ENCODE data around the gene AHSG. TPM values are rescaled to one million over a fixed set of nuclear protein-coding genes. Genes with fewer than 3 reads are reported as not detected.

The AHSG gene
- total RNA-seq, 1 donor from 2014 or later: not detected

- H2AFZ ChIP-seq (ENCODE audit: low read depth, low read length): no peak overlapping the region
- H3K4me2 ChIP-seq (ENCODE audit: low read length): no peak overlapping the region
- H3K27me3 ChIP-seq (ENCODE audit: insufficient read depth, low read length): peaks cover 9% of the 10 kb centered on the region
- Mint-ChIP-seq H3K4me3 (ENCODE audit: unreplicated experiment) (no peak overlapping the region), H3K4me1 (ENCODE audit: low read depth, unreplicated experiment) (no peaks in the 10 kb centered on the region), H3K36me3 (ENCODE audit: low read depth, unreplicated experiment) (no peaks in the 10 kb centered on the region), H3K27ac (ENCODE audit: unreplicated experiment) (no peak overlapping the region), H3K27me3 (ENCODE audit: low read depth, unreplicated experiment) (peaks cover 9% of the 10 kb centered on the region), H3K9me3 (ENCODE audit: unreplicated experiment) (peaks cover 2% of the 10 kb centered on the region)
- no peaks in the 10 kb centered on the region for H4K20me1 ChIP-seq (ENCODE audit: insufficient read depth, low read length)
- no peak for FAIRE-seq
- no peak for DNase-seq (ENCODE audit: low read depth)
- H3K9me3 ChIP-seq (ENCODE audit: insufficient read depth, low read depth, low read length): no peaks in the 10 kb centered on the region
- no peak overlapping the region for H3K27ac ChIP-seq (ENCODE audit: low read depth, low read length)
- TF ChIP-seq EZH2 (IDR thresholded peaks at IDR 0.05; ENCODE audit: insufficient read depth, low read length) (no peak), CTCF (IDR thresholded peaks at IDR 0.05; ENCODE audit: insufficient read depth, low read depth, low read length) (no peak)
- no peaks in the 10 kb centered on the region for H3K79me2 ChIP-seq (ENCODE audit: insufficient read depth, low read length)
- H3K9ac ChIP-seq (ENCODE audit: low read length): no peak overlapping the region
- H3K4me1 ChIP-seq (ENCODE audit: insufficient read depth, low read length): no peaks in the 10 kb centered on the region
- no peak overlapping the region for H3K4me3 ChIP-seq (ENCODE audit: insufficient read depth, low read depth, low read length)
- H3K36me3 ChIP-seq (ENCODE audit: insufficient read depth, low read length): no peaks in the 10 kb centered on the region
Measured at GRCh38 chr3:186664119-186664495, 51.2 kb downstream of the AHSG start.

GRCh38 chr3:186664506-186664905, 51.6 kb downstream of the AHSG start:
- H3K27ac Mint-ChIP-seq (ENCODE audit: unreplicated experiment): no peak overlapping the region
- no peaks in the 10 kb centered on the region for H3K9me3 ChIP-seq (ENCODE audit: insufficient read depth, low read depth, low read length)
- H3K27me3 ChIP-seq (ENCODE audit: insufficient read depth, low read length): peaks cover 9% of the 10 kb centered on the region
- no peak for DNase-seq (ENCODE audit: low read depth)
- TF ChIP-seq EZH2 (IDR thresholded peaks at IDR 0.05; ENCODE audit: insufficient read depth, low read length) (no peak), CTCF (IDR thresholded peaks at IDR 0.05; ENCODE audit: insufficient read depth, low read depth, low read length) (no peak)
- H3K4me3 Mint-ChIP-seq (ENCODE audit: unreplicated experiment): no peak overlapping the region
- peaks cover 2% of the 10 kb centered on the region for H3K4me1 Mint-ChIP-seq (ENCODE audit: low read depth, unreplicated experiment)
- H3K27ac ChIP-seq (ENCODE audit: low read depth, low read length): no peak overlapping the region
- no peak overlapping the region for H2AFZ ChIP-seq (ENCODE audit: low read depth, low read length)
- no peaks in the 10 kb centered on the region for H3K4me1 ChIP-seq (ENCODE audit: insufficient read depth, low read length)
- no peaks in the 10 kb centered on the region for H4K20me1 ChIP-seq (ENCODE audit: insufficient read depth, low read length)
- FAIRE-seq: no peak
- no peaks in the 10 kb centered on the region for H3K79me2 ChIP-seq (ENCODE audit: insufficient read depth, low read length)
- no peak overlapping the region for H3K9ac ChIP-seq (ENCODE audit: low read length)
- H3K36me3 ChIP-seq (ENCODE audit: insufficient read depth, low read length): no peaks in the 10 kb centered on the region
- H3K4me3 ChIP-seq (ENCODE audit: insufficient read depth, low read depth, low read length): no peak overlapping the region
- no peaks in the 10 kb centered on the region for H3K36me3 Mint-ChIP-seq (ENCODE audit: low read depth, unreplicated experiment)
- H3K4me2 ChIP-seq (ENCODE audit: low read length): no peak overlapping the region
- peaks cover 2% of the 10 kb centered on the region for H3K9me3 Mint-ChIP-seq (ENCODE audit: unreplicated experiment)
- peaks cover 9% of the 10 kb centered on the region for H3K27me3 Mint-ChIP-seq (ENCODE audit: low read depth, unreplicated experiment)

GRCh38 chr3:186665625-186666188, 52.8 kb downstream of the AHSG start, which contains the start of gene HRG:
Gene HRG (plus strand): TSS chr3:186666014. CDS start chr3:186666032, 18 bp downstream.
- H3K27me3 ChIP-seq (ENCODE audit: insufficient read depth, low read length): peaks cover 9% of the 10 kb centered on the region
- H3K4me3 Mint-ChIP-seq (ENCODE audit: unreplicated experiment): no peak within 1 kb of the TSS
- no peak within 1 kb of the TSS for H3K27ac ChIP-seq (ENCODE audit: low read depth, low read length)
- H3K27me3 Mint-ChIP-seq (ENCODE audit: low read depth, unreplicated experiment): peaks cover 9% of the 10 kb centered on the region
- no peak for TF ChIP-seq EZH2 (IDR thresholded peaks at IDR 0.05; ENCODE audit: insufficient read depth, low read length)
- no peak for TF ChIP-seq CTCF (IDR thresholded peaks at IDR 0.05; ENCODE audit: insufficient read depth, low read depth, low read length)
- no peak within 1 kb of the TSS for H2AFZ ChIP-seq (ENCODE audit: low read depth, low read length)
- H3K9me3 ChIP-seq (ENCODE audit: insufficient read depth, low read depth, low read length): no peaks in the 10 kb centered on the region
- H3K9ac ChIP-seq (ENCODE audit: low read length): no peak within 1 kb of the TSS
- H3K4me1 Mint-ChIP-seq (ENCODE audit: low read depth, unreplicated experiment): peaks cover 6% of the 10 kb centered on the region
- H3K4me1 ChIP-seq (ENCODE audit: insufficient read depth, low read length): no peaks in the 10 kb centered on the region
- H3K36me3 Mint-ChIP-seq (ENCODE audit: low read depth, unreplicated experiment): no peaks in the 10 kb centered on the region
- H3K9me3 Mint-ChIP-seq (ENCODE audit: unreplicated experiment): no peaks in the 10 kb centered on the region
- DNase-seq (ENCODE audit: low read depth) (no peak), FAIRE-seq (no peak)
- no peak within 1 kb of the TSS for H3K4me2 ChIP-seq (ENCODE audit: low read length)
- H3K79me2 ChIP-seq (ENCODE audit: insufficient read depth, low read length): no peaks in the 10 kb centered on the region
- no peaks in the 10 kb centered on the region for H4K20me1 ChIP-seq (ENCODE audit: insufficient read depth, low read length)
- no peak within 1 kb of the TSS for H3K4me3 ChIP-seq (ENCODE audit: insufficient read depth, low read depth, low read length)
- H3K27ac Mint-ChIP-seq (ENCODE audit: unreplicated experiment): no peak within 1 kb of the TSS
- no peaks in the 10 kb centered on the region for H3K36me3 ChIP-seq (ENCODE audit: insufficient read depth, low read length)

Measured in astrocyte (in vitro differentiated cells and primary cell).